Pancreas (tissue), 10 donors: ENCODE results near the gene LRRC74B. TPM values are rescaled to one million over a fixed set of nuclear protein-coding genes. Genes with fewer than 3 reads are reported as not detected.
A peak's percentile ranks its signal among the peaks of the same experiment; 100 is the strongest.

Experiments used
- ATAC-seq, 4 donors: fragments of 200-7000 bp; cut with Tn5 transposase; one replicate each; pipeline versions ENCODE4 v1.8.0 to v1.9.1; 2020; ENCODE audit warnings: mild to moderate bottlenecking in 4 of 4, moderate library complexity in 4 of 4
- DNase-seq, 6 donors: peaks; one replicate each; pipeline ENCODE4 v3.0.0-alpha.2; 2020
- FAIRE-seq: peaks from 2 replicates; lab custom pipeline; 2012; peaks lifted over from hg19 to GRCh38; lab: Jason Lieb, UNC
- H3K27ac ChIP-seq, 4 donors: fragments of 200-600 bp; sonication (generic); 1 replicate in 3 of 4; 2 replicates in 1 of 4; pipeline versions ENCODE4 v1.5.0 to v1.8.0; 2020
- H3K27me3 ChIP-seq, 4 donors: fragments of 200-600 bp; one replicate each; pipeline ENCODE4 v1.8.0; 2021
- H3K36me3 ChIP-seq, 3 donors: fragments of 200-600 bp; sonication (generic) in 1 of 3; one replicate each; pipeline versions ENCODE4 v1.5.0 to v1.8.0; 2020 to 2021
- H3K4me1 ChIP-seq, 3 donors: fragments of 200-600 bp; one replicate each; pipeline ENCODE4 v1.8.0; 2021
- H3K4me3 ChIP-seq, 4 donors: fragments of 200-600 bp; sonication (generic) in 2 of 4; one replicate each; pipeline versions ENCODE4 v1.5.0 to v1.8.0; 2020 to 2021
- H3K9me3 ChIP-seq, 4 donors: fragments of 200-600 bp; one replicate each; pipeline ENCODE4 v1.8.0; 2021
- WGBS, 2 donors: extraction: QIAGEN DNeasy Blood & Tissue Kit; methylation state at CpG; one replicate each; pipeline ENCODE4 v1.1.7; 2013; 5-methylcytosine and 5-hydroxymethylcytosine counted together
- intact Hi-C, 3 donors: fragments of 100-400 bp; cut with DNase I; formaldehyde crosslinking; loops; one replicate each; pipeline versions ENCODE4 v1.11.1 to v1.14.2; 2022
- polyA plus RNA-seq, 2 donors: library from polyadenylated mRNA; stranded (reverse); fragments of 200-250 nt; gene quantifications; one replicate each; pipeline ENCODE4 v1.2.3, GENCODE V29; 2013
- total RNA-seq, 6 donors: library from RNA; stranded (reverse); fragmentation: NEBNext Ultra II Directional in 4 of 6; extraction: Animal tissue kit (Norgen Biotek cat#: 25700) in 4 of 6; gene quantifications; one replicate each; pipeline versions ENCODE4 v1.2.1 to v1.2.4, GENCODE V29; 2021 to 2023
- TF ChIP-seq, protein P1 (sequence below), 4 donors: fragments of 200-600 bp; sonication (generic) in 3 of 4; IDR thresholded peaks; one replicate each; pipeline versions ENCODE4 v1.5.0 to v1.8.0; 2021; ENCODE audit warnings: antibody characterized with exemption in 4 of 4
- donor health status: healthy with polysubstance abuse.
- donor health status: DM: no; HTN: no; CAD: no; lungs with moderate emphysema.
- donor health status: DM: no; HTN: no; CAD: no.
- donor health status: control.
- donor health status: control.
- donor health status: Bipolar disorder and iron deficiency.
- donor health status: DM: yes; HTN: yes; CAD: no.
- donor health status: DM: no; HTN: no; CAD: no.
- donor health status: DM: no; HTN: no; CAD: no.
- donor health status: DM: yes; HTN: yes; CAD: no.

The LRRC74B gene
- total and polyA plus RNA-seq, 8 donors: 0.05 TPM; not detected in 7

DNA sequence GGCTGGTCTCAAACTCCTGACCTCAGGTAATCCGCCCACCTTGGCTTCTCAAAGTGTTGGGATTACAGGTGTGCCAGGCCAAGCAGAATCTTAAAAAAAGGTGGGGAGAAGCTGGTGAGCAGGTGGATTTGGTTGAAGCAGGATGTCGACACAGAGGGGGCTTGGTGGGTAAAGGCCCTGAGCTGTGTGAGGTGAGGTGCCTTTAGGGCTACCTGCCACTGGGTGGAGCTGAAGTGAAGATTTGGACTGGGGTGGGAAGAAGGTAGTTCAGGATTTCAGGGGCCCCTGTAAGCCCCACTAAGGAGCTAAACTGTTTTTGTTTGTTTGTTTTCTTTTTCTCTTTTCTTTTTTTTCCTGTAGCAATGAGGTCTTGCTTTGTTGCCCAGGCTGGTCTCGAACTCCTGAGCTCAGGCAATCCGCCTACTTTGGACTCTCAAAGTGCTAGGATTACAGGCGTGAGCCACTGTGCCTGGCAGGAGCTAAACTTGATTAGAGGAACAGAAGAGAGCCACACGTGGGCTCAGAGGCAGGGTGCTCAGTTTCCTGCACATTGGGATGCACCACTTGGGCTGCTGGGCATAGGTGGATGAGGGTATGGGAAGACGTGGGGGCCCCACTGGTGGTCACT is 24.8 kb upstream of the LRRC74B start:
- intact Hi-C loops: loop anchor here in 1 of 3 donors (10.0 kb wide), 1 partner anchor 54 kb away; no protein-coding TSS in a partner anchor
- no peak for FAIRE-seq
- WGBS, 2 donors: 44 to 47% methylated on average over 7 of the region's 7 CpGs

DNA sequence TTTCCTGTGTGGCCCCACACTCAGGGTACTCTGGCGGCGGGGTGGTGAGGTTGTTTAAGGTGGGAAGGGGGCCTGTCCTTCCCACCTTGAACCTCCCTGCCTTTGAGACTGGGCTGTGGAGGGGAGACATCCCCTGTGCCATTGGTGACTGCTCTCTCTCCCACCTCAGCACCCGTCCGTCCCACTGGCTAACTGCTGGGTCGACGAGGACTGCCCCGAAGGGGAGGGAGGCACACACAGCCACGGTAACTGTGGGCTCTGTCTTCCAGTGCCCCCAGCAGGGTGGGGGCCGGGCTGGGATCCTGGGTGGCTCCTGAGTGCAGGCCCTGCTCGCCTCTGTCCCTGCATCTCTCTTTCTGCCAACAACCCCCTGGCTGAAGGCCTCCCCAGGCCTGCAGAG is 23.2 kb upstream of the LRRC74B start:
- Histone ChIP-seq H3K36me3 (no peaks in the 10 kb centered on the region), H3K27me3 (no peaks in the 10 kb centered on the region), H3K4me3 (no peak overlapping the region), H3K4me1 (no peaks in the 10 kb centered on the region), H3K27ac (no peak overlapping the region), H3K9me3 (no peaks in the 10 kb centered on the region)
- ATAC-seq (no peak), DNase-seq (peak in 1 of 6 donors; percentile 38), FAIRE-seq (no peak)
- TF ChIP-seq, protein P1, sequence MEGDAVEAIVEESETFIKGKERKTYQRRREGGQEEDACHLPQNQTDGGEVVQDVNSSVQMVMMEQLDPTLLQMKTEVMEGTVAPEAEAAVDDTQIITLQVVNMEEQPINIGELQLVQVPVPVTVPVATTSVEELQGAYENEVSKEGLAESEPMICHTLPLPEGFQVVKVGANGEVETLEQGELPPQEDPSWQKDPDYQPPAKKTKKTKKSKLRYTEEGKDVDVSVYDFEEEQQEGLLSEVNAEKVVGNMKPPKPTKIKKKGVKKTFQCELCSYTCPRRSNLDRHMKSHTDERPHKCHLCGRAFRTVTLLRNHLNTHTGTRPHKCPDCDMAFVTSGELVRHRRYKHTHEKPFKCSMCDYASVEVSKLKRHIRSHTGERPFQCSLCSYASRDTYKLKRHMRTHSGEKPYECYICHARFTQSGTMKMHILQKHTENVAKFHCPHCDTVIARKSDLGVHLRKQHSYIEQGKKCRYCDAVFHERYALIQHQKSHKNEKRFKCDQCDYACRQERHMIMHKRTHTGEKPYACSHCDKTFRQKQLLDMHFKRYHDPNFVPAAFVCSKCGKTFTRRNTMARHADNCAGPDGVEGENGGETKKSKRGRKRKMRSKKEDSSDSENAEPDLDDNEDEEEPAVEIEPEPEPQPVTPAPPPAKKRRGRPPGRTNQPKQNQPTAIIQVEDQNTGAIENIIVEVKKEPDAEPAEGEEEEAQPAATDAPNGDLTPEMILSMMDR (IDR thresholded peaks at IDR 0.05): no peak
- 59 to 64% methylated on average over 10 of the region's 10 CpGs for WGBS, 2 donors
- intact Hi-C loops: loop anchor here in 1 of 3 donors (10.0 kb wide), 1 partner anchor 52 kb away; no protein-coding TSS in a partner anchor

More for the DNA sequence above, 24.8 kb upstream of the LRRC74B start:
- TF ChIP-seq, protein P1 (IDR thresholded peaks at IDR 0.05): no peak
- H3K4me3 ChIP-seq: no peak overlapping the region
- H3K9me3 ChIP-seq: no peaks in the 10 kb centered on the region
- peak in 1 of 6 donors; percentile 1 for DNase-seq
- H3K27ac ChIP-seq: no peak overlapping the region
- no peaks in the 10 kb centered on the region for H3K27me3 ChIP-seq
- no peak for ATAC-seq
- H3K4me1 ChIP-seq: no peaks in the 10 kb centered on the region
- H3K36me3 ChIP-seq: no peaks in the 10 kb centered on the region

DNA sequence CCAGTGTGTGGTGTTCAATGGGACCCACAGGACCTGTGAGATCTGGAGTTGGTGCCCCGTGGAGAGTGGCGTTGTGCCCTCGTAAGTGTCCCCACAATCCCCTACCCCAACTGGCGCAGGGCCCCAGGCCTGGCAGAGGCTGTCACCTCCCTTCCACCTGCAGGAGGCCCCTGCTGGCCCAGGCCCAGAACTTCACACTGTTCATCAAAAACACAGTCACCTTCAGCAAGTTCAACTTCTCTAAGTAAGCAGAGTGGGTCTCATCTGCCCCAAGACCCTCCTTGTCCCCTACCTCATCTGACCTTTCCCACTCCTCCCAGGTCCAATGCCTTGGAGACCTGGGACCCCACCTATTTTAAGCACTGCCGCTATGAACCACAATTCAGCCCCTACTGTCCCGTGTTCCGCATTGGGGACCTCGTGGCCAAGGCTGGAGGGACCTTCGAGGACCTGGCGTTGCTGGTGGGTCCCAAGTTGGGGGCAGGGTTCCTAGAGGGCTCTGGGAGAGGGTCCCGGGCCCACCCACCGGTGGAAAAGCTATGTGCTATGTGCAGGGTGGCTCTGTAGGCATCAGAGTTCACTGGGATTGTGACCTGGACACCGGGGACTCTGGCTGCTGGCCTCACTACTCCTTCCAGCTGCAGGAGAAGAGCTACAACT is 22.7 kb upstream of the LRRC74B start:
- no peak for FAIRE-seq

DNA sequence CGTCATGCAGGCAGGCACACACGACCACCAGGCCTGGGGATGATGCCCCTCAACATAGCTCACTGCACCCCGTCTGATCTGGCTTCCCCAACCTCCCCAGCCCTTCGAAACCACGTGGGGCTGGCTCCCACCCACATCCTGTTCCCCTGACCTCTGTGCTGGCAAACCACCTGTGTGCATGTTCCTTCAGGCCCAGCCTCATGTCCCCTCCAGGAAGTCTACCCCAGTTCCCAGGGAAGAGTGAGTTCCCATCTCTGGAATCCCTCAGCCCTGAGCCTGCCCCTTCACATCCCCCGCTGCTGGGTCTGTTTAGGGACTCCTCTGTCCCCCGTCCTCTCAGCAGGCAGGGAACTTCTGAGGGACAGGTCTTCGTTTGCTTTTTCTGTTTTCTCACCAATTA is 20.5 kb upstream of the LRRC74B start:
- intact Hi-C loops: loop anchor here in 1 of 3 donors (10.0 kb wide), 1 partner anchor 50 kb away; no protein-coding TSS in a partner anchor
- peak in 1 of 4 donors; percentile 17 for ATAC-seq
- WGBS, 2 donors: 57 to 69% methylated on average over 8 of the region's 8 CpGs

More for the DNA sequence above, 22.7 kb upstream of the LRRC74B start:
- intact Hi-C loops: loop anchor here in 1 of 3 donors (10.0 kb wide), 1 partner anchor 52 kb away; no protein-coding TSS in a partner anchor
- no peaks in the 10 kb centered on the region for H3K27me3 ChIP-seq
- TF ChIP-seq, protein P1 (IDR thresholded peaks at IDR 0.05): no peak
- H3K4me3 ChIP-seq: no peak overlapping the region
- H3K4me1 ChIP-seq: no peaks in the 10 kb centered on the region
- peak in 1 of 6 donors; percentile 44 for DNase-seq
- H3K36me3 ChIP-seq: no peaks in the 10 kb centered on the region
- no peak for ATAC-seq
- no peaks in the 10 kb centered on the region for H3K9me3 ChIP-seq
- no peak overlapping the region for H3K27ac ChIP-seq
- WGBS, 2 donors: 67 to 75% methylated on average over 13 of the region's 13 CpGs

More for the DNA sequence above, 20.5 kb upstream of the LRRC74B start:
- DNase-seq (no peak), FAIRE-seq (no peak)
- Histone ChIP-seq H3K27me3 (no peaks in the 10 kb centered on the region), H3K36me3 (no peaks in the 10 kb centered on the region), H3K27ac (no peak overlapping the region), H3K9me3 (no peaks in the 10 kb centered on the region), H3K4me3 (no peak overlapping the region), H3K4me1 (no peaks in the 10 kb centered on the region)
- TF ChIP-seq, protein P1 (IDR thresholded peaks at IDR 0.05): no peak
